ENCODE data around the gene PTPRZ1. TPM values are rescaled to one million over a fixed set of nuclear protein-coding genes. Genes with fewer than 3 reads are reported as not detected.

PTPRZ1 gene
- total RNA-seq, 1 experiment from 2014 or later: not detected

- no peak overlapping the region for H3K4me3 Mint-ChIP-seq (ENCODE audit: unreplicated experiment)
- no peaks in the 10 kb centered on the region for H3K4me1 ChIP-seq
- BruUV-seq (replicated peaks): no TSS peak
- no peaks in the 10 kb centered on the region for H3K4me1 Mint-ChIP-seq (ENCODE audit: low read depth, unreplicated experiment)
- no peaks in the 10 kb centered on the region for H3K36me3 ChIP-seq (ENCODE audit: control insufficient read depth, insufficient read depth, low read length)
- H3K36me3 Mint-ChIP-seq (ENCODE audit: insufficient read depth, unreplicated experiment): no peaks in the 10 kb centered on the region
- H3K9me3 ChIP-seq: no peaks in the 10 kb centered on the region
- DNase-seq: no peak
- no peak overlapping the region for H3K4me3 ChIP-seq (ENCODE audit: low read depth, low read length)
- TF ChIP-seq CTCF (IDR thresholded peaks at IDR 0.05; ENCODE audit: insufficient read depth in 1 of 2, low read depth in 1 of 2, low read length in 1 of 2, severe bottlenecking in 1 of 2, unreplicated experiment in 1 of 2): no peak
- intact Hi-C loops (cut with micrococcal nuclease; ENCODE audit: unreplicated experiment): no loop called here
- ChIA-PET CTCF (no interaction called here), POLR2A (no interaction called here)
- peaks cover 9% of the 10 kb centered on the region for H3K27me3 Mint-ChIP-seq (ENCODE audit: insufficient read depth, unreplicated experiment)
- H3K27me3 ChIP-seq (replicated peaks; ENCODE audit: control insufficient read depth, insufficient read depth, low read length): no peaks in the 10 kb centered on the region
- no peak overlapping the region for H3K27ac Mint-ChIP-seq (ENCODE audit: unreplicated experiment)
- H3K9me3 Mint-ChIP-seq (ENCODE audit: unreplicated experiment): no peaks in the 10 kb centered on the region
Measured at GRCh38 chr7:121831801-121832200, 41.2 kb upstream of the PTPRZ1 start.

- Histone ChIP-seq H3K27me3 (replicated peaks; ENCODE audit: control insufficient read depth, insufficient read depth, low read length) (no peaks in the 10 kb centered on the region), H3K9me3 (no peaks in the 10 kb centered on the region), H3K36me3 (ENCODE audit: control insufficient read depth, insufficient read depth, low read length) (no peaks in the 10 kb centered on the region), H3K4me1 (no peaks in the 10 kb centered on the region), H3K4me3 (ENCODE audit: low read depth, low read length) (no peak overlapping the region)
- H3K4me1 Mint-ChIP-seq (ENCODE audit: low read depth, unreplicated experiment): no peaks in the 10 kb centered on the region
- peaks cover 9% of the 10 kb centered on the region for H3K27me3 Mint-ChIP-seq (ENCODE audit: insufficient read depth, unreplicated experiment)
- ChIA-PET CTCF (no interaction called here), POLR2A (no interaction called here)
- no peak for TF ChIP-seq CTCF (IDR thresholded peaks at IDR 0.05; ENCODE audit: insufficient read depth in 1 of 2, low read depth in 1 of 2, low read length in 1 of 2, severe bottlenecking in 1 of 2, unreplicated experiment in 1 of 2)
- no peak overlapping the region for H3K4me3 Mint-ChIP-seq (ENCODE audit: unreplicated experiment)
- no peak for DNase-seq
- no peaks in the 10 kb centered on the region for H3K36me3 Mint-ChIP-seq (ENCODE audit: insufficient read depth, unreplicated experiment)
- no peaks in the 10 kb centered on the region for H3K9me3 Mint-ChIP-seq (ENCODE audit: unreplicated experiment)
- intact Hi-C loops (cut with micrococcal nuclease; ENCODE audit: unreplicated experiment): no loop called here
- no peak overlapping the region for H3K27ac Mint-ChIP-seq (ENCODE audit: unreplicated experiment)
- no TSS peak for BruUV-seq (replicated peaks)
Measured at GRCh38 chr7:121832347-121832746, 40.6 kb upstream of the PTPRZ1 start.

DNA sequence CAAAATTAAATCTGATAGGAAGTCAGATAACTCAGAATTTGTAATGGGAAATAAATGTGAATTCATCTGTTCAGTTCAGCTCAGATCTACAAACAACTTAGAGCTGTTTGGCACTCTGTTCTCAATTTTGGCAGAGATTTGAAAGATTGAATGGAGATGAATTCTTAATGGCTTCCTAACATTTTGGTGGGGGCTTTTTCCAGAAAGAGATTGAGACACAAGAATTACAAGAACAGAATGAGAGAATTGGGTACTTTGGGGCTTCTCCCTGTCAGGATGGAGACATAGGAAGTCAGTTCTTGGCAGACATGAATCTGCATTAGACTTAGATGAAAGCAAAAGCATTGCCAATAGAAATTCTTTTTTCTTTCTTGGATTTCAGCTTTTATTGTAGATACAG, 39.0 kb upstream of the PTPRZ1 start:
- H3K27me3 ChIP-seq (replicated peaks; ENCODE audit: control insufficient read depth, insufficient read depth, low read length): no peaks in the 10 kb centered on the region
- intact Hi-C loops (cut with micrococcal nuclease; ENCODE audit: unreplicated experiment): no loop called here
- Mint-ChIP-seq H3K4me1 (ENCODE audit: low read depth, unreplicated experiment) (no peaks in the 10 kb centered on the region), H3K9me3 (ENCODE audit: unreplicated experiment) (no peaks in the 10 kb centered on the region), H3K27me3 (ENCODE audit: insufficient read depth, unreplicated experiment) (peaks cover 9% of the 10 kb centered on the region), H3K36me3 (ENCODE audit: insufficient read depth, unreplicated experiment) (no peaks in the 10 kb centered on the region), H3K4me3 (ENCODE audit: unreplicated experiment) (no peak overlapping the region), H3K27ac (ENCODE audit: unreplicated experiment) (no peak overlapping the region)
- no TSS peak for BruUV-seq (replicated peaks)
- H3K4me1 ChIP-seq: no peaks in the 10 kb centered on the region
- no peak for DNase-seq
- ChIA-PET POLR2A (no interaction called here), CTCF (no interaction called here)
- no peak overlapping the region for H3K4me3 ChIP-seq (ENCODE audit: low read depth, low read length)
- H3K9me3 ChIP-seq: no peaks in the 10 kb centered on the region
- TF ChIP-seq CTCF (IDR thresholded peaks at IDR 0.05; ENCODE audit: insufficient read depth in 1 of 2, low read depth in 1 of 2, low read length in 1 of 2, severe bottlenecking in 1 of 2, unreplicated experiment in 1 of 2): no peak
- H3K36me3 ChIP-seq (ENCODE audit: control insufficient read depth, insufficient read depth, low read length): no peaks in the 10 kb centered on the region
